GM12878 (cell line): ENCODE results near the gene JADE3. TPM values are rescaled to one million over a fixed set of nuclear protein-coding genes. Genes with fewer than 3 reads are reported as not detected.

Source experiments
- ATAC-seq: fragments of 200-7000 bp; cut with Tn5 transposase; 3 replicates; pipeline ENCODE4 v1.9.1; 2020; ENCODE audit warnings: mild to moderate bottlenecking, moderate library complexity
- BruUV-seq: library from RNA; stranded (reverse); fragments of 400-500 nt; replicated peaks from 2 replicates; lab custom pipeline; 2021; lab: Mats Ljungman, UMichigan
- CTCF ChIA-PET: fragments of 300-600 bp; sonication (Branson Sonifier 250); formaldehyde crosslinking; extraction: SDS; loops from one replicate; lab custom pipeline; 2021; ENCODE audit warnings: inconsistent platforms; lab: Yijun Ruan, JAX
- POLR2A ChIA-PET: fragments of 350-600 bp; formaldehyde crosslinking; extraction: SDS; loops from one replicate; lab custom pipeline; 2021; ENCODE audit warnings: inconsistent platforms; lab: Charles Lee
- RAD21 ChIA-PET: fragments of 300-600 bp; sonication (Branson Sonifier 250); formaldehyde crosslinking; loops from one replicate; lab custom pipeline; 2023; ENCODE audit warnings: antibody characterized with exemption; ENCODE audit not compliant: unreplicated experiment; lab: Charles Lee
- SMC1A ChIA-PET: fragments of 300-600 bp; sonication (Branson Sonifier 250); formaldehyde crosslinking; loops from one replicate; lab custom pipeline; 2023; ENCODE audit not compliant: unreplicated experiment, uncharacterized antibody; lab: Charles Lee
- DNase-seq: peaks from one replicate; pipeline ENCODE4 v3.0.0-alpha.2; 2011; ENCODE audit warnings: low read depth, low spot score
- FAIRE-seq: peaks from 3 replicates; lab custom pipeline; 2011; peaks lifted over from hg19 to GRCh38; lab: Jason Lieb, UNC
- H2AFZ ChIP-seq: 2 replicates; pipeline ENCODE4 v1.6.0; 2011; ENCODE audit warnings: low read depth, low read length, control low read depth; ENCODE audit not compliant: control insufficient read depth
- H3K27ac ChIP-seq: 2 replicates; pipeline ENCODE4 v1.5.1; 2011; ENCODE audit warnings: control low read depth; ENCODE audit not compliant: control insufficient read depth, insufficient read depth
- H3K27me3 ChIP-seq, 2 experiments: replicated peaks in 1 of 2; 2 replicates each; pipeline versions ENCODE4 v1.6.0 to v1.6.1; 2011; ENCODE audit warnings: low read length in 1 of 2; ENCODE audit not compliant: control insufficient read depth in 2 of 2, insufficient read depth in 2 of 2
- H3K36me3 ChIP-seq, 2 experiments: 2 replicates each; pipeline ENCODE4 v1.5.1; 2011; ENCODE audit warnings: low read length in 1 of 2; ENCODE audit not compliant: control insufficient read depth in 2 of 2, insufficient read depth in 2 of 2
- H3K4me1 ChIP-seq: 2 replicates; pipeline ENCODE4 v1.6.1; 2011; ENCODE audit warnings: mild to moderate bottlenecking, low read length, moderate library complexity, mixed read lengths; ENCODE audit not compliant: control insufficient read depth, insufficient read depth
- H3K4me2 ChIP-seq: 2 replicates; pipeline ENCODE4 v1.6.0; 2011; ENCODE audit warnings: control low read depth; ENCODE audit not compliant: control insufficient read depth, insufficient read depth
- H3K4me3 ChIP-seq: fragments of 200-600 bp; sonication (generic); 2 replicates; pipeline ENCODE4 v1.5.1; 2016
- H3K79me2 ChIP-seq: 2 replicates; pipeline ENCODE4 v1.6.0; 2011; ENCODE audit warnings: low read length; ENCODE audit not compliant: control insufficient read depth, insufficient read depth
- H3K9ac ChIP-seq: 2 replicates; pipeline ENCODE4 v1.8.0; 2011; ENCODE audit warnings: low read length, control low read depth, mixed read lengths; ENCODE audit not compliant: control insufficient read depth, insufficient read depth
- H3K9me3 ChIP-seq: replicated peaks from 3 replicates; pipeline ENCODE4 v1.5.1; 2011; ENCODE audit warnings: mild to moderate bottlenecking, low read length; ENCODE audit not compliant: control insufficient read depth, insufficient read depth
- H4K20me1 ChIP-seq: 2 replicates; pipeline ENCODE4 v1.6.0; 2011; ENCODE audit not compliant: control insufficient read depth, insufficient read depth
- BHLHE40 ChIP-seq, 2 experiments: fragments of 450-650 bp in 1 of 2; IDR thresholded peaks; 2 replicates each; pipeline ENCODE4 v1.6.1; 2011 to 2017; ENCODE audit warnings: low read depth in 2 of 2, borderline replicate concordance in 1 of 2, improper control_type of control experiment in 1 of 2, low read length in 1 of 2, mild to moderate bottlenecking in 1 of 2
- BMI1 ChIP-seq: fragments of 450-650 bp; IDR thresholded peaks from 2 replicates; pipeline ENCODE4 v1.6.1; 2016; ENCODE audit warnings: mild to moderate bottlenecking, moderate library complexity, borderline replicate concordance
- CHD2 ChIP-seq: IDR thresholded peaks from 2 replicates; pipeline ENCODE4 v1.6.1; 2011; ENCODE audit warnings: low read depth, low read length, improper control_type of control experiment, borderline replicate concordance
- DPF2 ChIP-seq: fragments of 450-650 bp; IDR thresholded peaks from 2 replicates; pipeline ENCODE4 v1.6.1; 2017; ENCODE audit warnings: mild to moderate bottlenecking
- EGR1 ChIP-seq, 2 experiments: IDR thresholded peaks; 1 replicate in 1 of 2; 2 replicates in 1 of 2; pipeline ENCODE4 v1.6.1; 2011 to 2012; ENCODE audit warnings: low read depth in 2 of 2, low read length in 2 of 2, borderline replicate concordance in 1 of 2, mild to moderate bottlenecking in 1 of 2, moderate library complexity in 1 of 2
- FOXM1 ChIP-seq: IDR thresholded peaks from 2 replicates; pipeline ENCODE4 v1.6.1; 2012; ENCODE audit warnings: low read depth, mild to moderate bottlenecking, inconsistent platforms, low read length, moderate library complexity
- HDAC2 ChIP-seq: fragments of 200-600 bp; sonication (generic); IDR thresholded peaks from 2 replicates; pipeline ENCODE4 v1.6.1; 2017
- LARP7 ChIP-seq: fragments of 450-650 bp; IDR thresholded peaks from 2 replicates; pipeline ENCODE4 v1.6.1; 2017; ENCODE audit warnings: mild to moderate bottlenecking
- PAX8 ChIP-seq: fragments of 450-650 bp; IDR thresholded peaks from 2 replicates; pipeline ENCODE4 v1.6.1; 2017; ENCODE audit warnings: mild to moderate bottlenecking, moderate library complexity
- RELA ChIP-seq: fragments of 450-650 bp; IDR thresholded peaks from 2 replicates; pipeline ENCODE4 v1.8.0; 2014; ENCODE audit warnings: borderline replicate concordance; ENCODE audit not compliant: partially characterized antibody
- SIX5 ChIP-seq: IDR thresholded peaks from 2 replicates; pipeline ENCODE4 v1.6.1; 2011; ENCODE audit warnings: mild to moderate bottlenecking, low read depth, low read length, moderate library complexity; ENCODE audit not compliant: severe bottlenecking
- TBL1XR1 ChIP-seq: IDR thresholded peaks from 2 replicates; pipeline ENCODE4 v1.6.1; 2012; ENCODE audit warnings: low read depth, low read length, improper control_type of control experiment
- ZNF384 ChIP-seq: IDR thresholded peaks from 2 replicates; pipeline ENCODE4 v1.6.1; 2012; ENCODE audit warnings: low read depth, mild to moderate bottlenecking, low read length, improper control_type of control experiment, borderline replicate concordance
- WGBS: methylation state at CpG from one replicate; pipeline ENCODE4 v1.1.6; 2016; ENCODE audit warnings: low lambda C conversion rate; ENCODE audit not compliant: insufficient replicate concordance, insufficient coverage; ENCODE audit errors: missing lambda C conversion rate; 5-methylcytosine and 5-hydroxymethylcytosine counted together
- in situ Hi-C: fragments of 300-500 bp; cut with MboI; formaldehyde crosslinking; loops from 9 replicates; pipeline ENCODE4 v1.14.3; 2018; ENCODE audit warnings: mixed read lengths
- intact Hi-C: fragments of 100-400 bp; cut with micrococcal nuclease; formaldehyde crosslinking; loops from one replicate; pipeline ENCODE4 v1.14.2; 2022; ENCODE audit not compliant: unreplicated experiment
- polyA plus RNA-seq, 11 experiments: library from polyadenylated mRNA; depleted of rRNA in 4 of 11; unstranded in 6 of 11; stranded (reverse) in 5 of 11; fragments of >200 nt; fragmentation: Nextera tagmentation in 4 of 11; fragmentation: Illumina TruSeq in 1 of 11; extraction: Ambion mirVana in 4 of 11; extraction: Trizol in 1 of 11; gene quantifications; 1 replicate in 1 of 11; 2 replicates in 10 of 11; pipeline versions ENCODE4 v1.2.1 to v1.2.3, GENCODE V29; 2011 to 2016; ENCODE audit warnings: inconsistent platforms in 2 of 11, missing spikeins in 2 of 11, low read depth in 1 of 11
- total RNA-seq, 4 experiments: library from RNA; depleted of rRNA in 3 of 4; stranded (reverse); fragments of >200 nt in 3 of 4; fragmentation: Illumina TruSeq in 1 of 4; extraction: Trizol in 1 of 4; gene quantifications; 2 replicates each; pipeline versions ENCODE4 v1.2.1 to v1.2.3, GENCODE V29; 2013 to 2021
- TF ChIP-seq, protein P1 (sequence below): IDR thresholded peaks from 2 replicates; pipeline ENCODE4 v1.6.1; 2012; ENCODE audit warnings: low read depth, low read length, improper control_type of control experiment

The JADE3 gene
- total and polyA plus RNA-seq, 10 of the 15 experiments (the other 5 are each of a cell fraction or from before 2014, with no cell fraction given), result 0.06 to 13.0 (median 0.65) TPM

DNA sequence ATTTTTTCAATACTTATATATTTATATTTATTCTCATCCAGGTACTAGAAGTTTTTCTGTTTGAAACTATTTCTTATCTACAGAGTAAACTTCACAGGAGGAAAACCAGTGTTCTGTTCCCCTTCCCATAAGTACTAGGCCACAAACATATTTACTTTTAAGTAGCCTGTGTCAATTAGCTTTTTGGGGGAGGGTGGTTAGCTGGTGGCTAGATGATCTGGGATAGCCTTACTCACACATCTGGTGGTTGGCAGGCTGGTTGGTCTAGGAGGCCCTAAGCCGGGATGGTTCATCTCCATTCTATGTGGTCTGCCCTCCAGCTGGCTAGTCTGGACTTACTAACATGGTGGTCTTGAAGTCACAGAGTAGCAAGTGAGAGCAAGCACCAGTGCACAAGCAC, 6.2 kb downstream of the JADE3 start:
- in situ Hi-C loops, result no loop called here
- ChIA-PET SMC1A (interaction anchor here (0.8 to 1.4 kb wide), 4 partner anchors 12 to 80 kb away, joined by 3 read pairs; no protein-coding TSS in a partner anchor), CTCF (interaction anchor here (0.7 kb wide), 1 partner anchor 11 kb away, joined by 3 read pairs; no protein-coding TSS in a partner anchor), POLR2A (no interaction called here), RAD21 (no interaction called here)
- ATAC-seq (no peak), DNase-seq (no peak), FAIRE-seq (no peak)
- no peaks in the 10 kb centered on the region for H3K36me3 ChIP-seq
- H3K9ac ChIP-seq, result no peak overlapping the region
- intact Hi-C loops, result no loop called here
- H3K27ac ChIP-seq, result no peak overlapping the region
- H3K4me2 ChIP-seq, result no peak overlapping the region
- no peak overlapping the region for H3K4me3 ChIP-seq
- H3K27me3 ChIP-seq, result peaks cover 0 to 1% of the 10 kb centered on the region in 2 experiments; a peak in 3 of 4 replicates
- H3K9me3 ChIP-seq, result peaks cover 5% of the 10 kb centered on the region; the same call in 2 of the 3 replicates
- 33% methylated on average over 1 of the region's 1 CpG for WGBS
- H3K79me2 ChIP-seq, result no peaks in the 10 kb centered on the region; the same call in 1 of the 2 replicates
- TF ChIP-seq BMI1 (no peak), SIX5 (no peak), FOXM1 (no peak), HDAC2 (no peak), CHD2 (no peak), RELA (no peak), PAX8 (no peak), DPF2 (no peak), TBL1XR1 (no peak), ZNF384 (no peak), EGR1 (IDR thresholded peaks at IDR 0.05; ENCODE audit: borderline replicate concordance in 1 of 2, low read depth in 2 of 2, low read length in 2 of 2) (no peak), BHLHE40 (IDR thresholded peaks at IDR 0.05; ENCODE audit: borderline replicate concordance in 1 of 2, low read depth in 2 of 2, low read length in 1 of 2) (no peak), LARP7 (no peak)
- TF ChIP-seq, protein P1, sequence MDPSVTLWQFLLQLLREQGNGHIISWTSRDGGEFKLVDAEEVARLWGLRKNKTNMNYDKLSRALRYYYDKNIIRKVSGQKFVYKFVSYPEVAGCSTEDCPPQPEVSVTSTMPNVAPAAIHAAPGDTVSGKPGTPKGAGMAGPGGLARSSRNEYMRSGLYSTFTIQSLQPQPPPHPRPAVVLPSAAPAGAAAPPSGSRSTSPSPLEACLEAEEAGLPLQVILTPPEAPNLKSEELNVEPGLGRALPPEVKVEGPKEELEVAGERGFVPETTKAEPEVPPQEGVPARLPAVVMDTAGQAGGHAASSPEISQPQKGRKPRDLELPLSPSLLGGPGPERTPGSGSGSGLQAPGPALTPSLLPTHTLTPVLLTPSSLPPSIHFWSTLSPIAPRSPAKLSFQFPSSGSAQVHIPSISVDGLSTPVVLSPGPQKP, result no peak
- no peak overlapping the region for H2AFZ ChIP-seq
- no peaks in the 10 kb centered on the region for H3K4me1 ChIP-seq
- no TSS peak for BruUV-seq
- H4K20me1 ChIP-seq, result no peaks in the 10 kb centered on the region
